ENCODE data around the gene LPCAT3. TPM values are rescaled to one million over a fixed set of nuclear protein-coding genes. Genes with fewer than 3 reads are reported as not detected.

The LPCAT3 gene
- total RNA-seq, 1 experiment from 2014 or later: 56.6 TPM

- Histone ChIP-seq H3K36me3 (ENCODE audit: insufficient read depth, low read length, poor library complexity, severe bottlenecking) (peaks cover 61% of the 10 kb centered on the region), H3K4me3 (ENCODE audit: low read depth, low read length, poor library complexity, severe bottlenecking) (no peak overlapping the region), H3K27ac (ENCODE audit: low read depth, low read length, poor library complexity, severe bottlenecking) (peak overlapping the region; percentile 17), H3K4me1 (ENCODE audit: insufficient read depth, low read length, poor library complexity, severe bottlenecking) (peaks cover 12% of the 10 kb centered on the region), H3K27me3 (replicated peaks; ENCODE audit: insufficient read depth, low read depth, low read length, poor library complexity) (no peaks in the 10 kb centered on the region), H3K9me3 (ENCODE audit: low read depth, low read length, poor library complexity, severe bottlenecking) (no peaks in the 10 kb centered on the region)
- BruUV-seq (replicated peaks): no TSS peak
- no peak for DNase-seq (ENCODE audit: low spot score)
- ChIA-PET POLR2A (ENCODE audit: low non-redundant PET) (no interaction called here), CTCF (no interaction called here)
- TF ChIP-seq EZH2 (IDR thresholded peaks at IDR 0.05; ENCODE audit: borderline replicate concordance, low read depth, low read length, poor library complexity, severe bottlenecking) (no peak), CTCF (conservative IDR thresholded peaks at IDR 0.05; ENCODE audit: low read depth, low read length) (no peak)
- intact Hi-C loops (cut with micrococcal nuclease; ENCODE audit: unreplicated experiment): no loop called here
Observed at GRCh38 chr12:6974180-6974579, 44.1 kb downstream of the LPCAT3 start.

GRCh38 chr12:6970096-6970527 lies 48.2 kb downstream of the LPCAT3 start:
- POLR2A ChIA-PET (ENCODE audit: low non-redundant PET): no interaction called here
- Histone ChIP-seq H3K27ac (ENCODE audit: low read depth, low read length, poor library complexity, severe bottlenecking) (peak overlapping the region; percentile 92), H3K4me1 (ENCODE audit: insufficient read depth, low read length, poor library complexity, severe bottlenecking) (peaks cover 30% of the 10 kb centered on the region), H3K36me3 (ENCODE audit: insufficient read depth, low read length, poor library complexity, severe bottlenecking) (peaks cover 64% of the 10 kb centered on the region), H3K4me3 (ENCODE audit: low read depth, low read length, poor library complexity, severe bottlenecking) (peak overlapping the region; percentile 72), H3K27me3 (replicated peaks; ENCODE audit: insufficient read depth, low read depth, low read length, poor library complexity) (no peaks in the 10 kb centered on the region), H3K9me3 (ENCODE audit: low read depth, low read length, poor library complexity, severe bottlenecking) (no peaks in the 10 kb centered on the region)
- no peak for DNase-seq (ENCODE audit: low spot score)
- TF ChIP-seq CTCF (conservative IDR thresholded peaks at IDR 0.05; ENCODE audit: low read depth, low read length): no peak
- no peak for TF ChIP-seq EZH2 (IDR thresholded peaks at IDR 0.05; ENCODE audit: borderline replicate concordance, low read depth, low read length, poor library complexity, severe bottlenecking)
- intact Hi-C loops (cut with micrococcal nuclease; ENCODE audit: unreplicated experiment): no loop called here
- BruUV-seq (replicated peaks): TSS peak; percentile 38
- CTCF ChIA-PET: no interaction called here

- peak overlapping the region; percentile 92 for H3K27ac ChIP-seq (ENCODE audit: low read depth, low read length, poor library complexity, severe bottlenecking)
- no peaks in the 10 kb centered on the region for H3K9me3 ChIP-seq (ENCODE audit: low read depth, low read length, poor library complexity, severe bottlenecking)
- H3K4me1 ChIP-seq (ENCODE audit: insufficient read depth, low read length, poor library complexity, severe bottlenecking): peaks cover 40% of the 10 kb centered on the region
- peaks cover 57% of the 10 kb centered on the region for H3K36me3 ChIP-seq (ENCODE audit: insufficient read depth, low read length, poor library complexity, severe bottlenecking)
- H3K27me3 ChIP-seq (replicated peaks; ENCODE audit: insufficient read depth, low read depth, low read length, poor library complexity): no peaks in the 10 kb centered on the region
- ChIA-PET POLR2A (ENCODE audit: low non-redundant PET) (no interaction called here), CTCF (interaction anchor here (0.6 kb wide), 1 partner anchor 350 kb away, joined by 3 read pairs; no protein-coding TSS in a partner anchor)
- no TSS peak for BruUV-seq (replicated peaks)
- DNase-seq (ENCODE audit: low spot score): no peak
- TF ChIP-seq EZH2 (IDR thresholded peaks at IDR 0.05; ENCODE audit: borderline replicate concordance, low read depth, low read length, poor library complexity, severe bottlenecking): no peak
- TF ChIP-seq CTCF (conservative IDR thresholded peaks at IDR 0.05; ENCODE audit: low read depth, low read length): no peak
- intact Hi-C loops (cut with micrococcal nuclease; ENCODE audit: unreplicated experiment): loop anchor here (10.0 kb wide), 1 partner anchor 204 kb away; the partner anchor contains the start of gene PTMS
- peak overlapping the region; percentile 72 for H3K4me3 ChIP-seq (ENCODE audit: low read depth, low read length, poor library complexity, severe bottlenecking)
Observed at GRCh38 chr12:6968426-6968825, 49.9 kb downstream of the LPCAT3 start.
